ENCODE data around the gene PDHX.

PDHX gene

DNA sequence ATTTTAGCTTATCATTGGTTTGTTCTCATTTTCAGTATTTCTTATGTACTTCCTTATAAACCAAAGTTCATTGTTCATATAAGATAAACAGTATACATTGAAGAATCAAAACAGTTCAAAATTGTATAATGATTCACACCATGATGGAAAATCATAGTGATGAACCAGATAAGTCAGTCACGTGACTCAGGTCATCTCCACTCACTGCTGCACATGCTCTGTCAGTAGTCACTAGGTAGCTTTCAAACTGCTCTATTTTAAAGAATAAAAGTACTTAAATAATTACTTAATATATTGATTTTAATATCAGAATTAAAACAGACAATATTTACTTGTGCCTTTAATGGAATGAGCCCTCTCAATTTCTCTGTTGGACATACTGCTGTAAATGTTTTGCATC lies 37.5 kb downstream of the PDHX start:
- DNase-seq (ENCODE audit: low spot score) (no peak), FAIRE-seq (no peak)

DNA sequence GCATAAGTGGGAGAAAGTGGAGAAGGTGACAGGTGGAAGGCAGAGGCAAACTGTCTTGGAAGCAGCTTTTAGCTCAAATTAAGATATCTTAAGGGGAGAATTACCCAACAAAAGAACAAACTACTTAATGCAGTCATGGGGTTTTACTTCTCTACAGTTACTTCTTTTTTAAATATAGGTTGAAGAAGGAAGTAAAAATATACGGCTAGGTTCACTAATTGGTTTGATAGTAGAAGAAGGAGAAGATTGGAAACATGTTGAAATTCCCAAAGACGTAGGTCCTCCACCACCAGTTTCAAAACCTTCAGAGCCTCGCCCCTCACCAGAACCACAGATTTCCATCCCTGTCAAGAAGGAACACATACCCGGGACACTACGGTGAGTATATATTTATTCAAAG lies 40.8 kb downstream of the PDHX start:
- FAIRE-seq = no peak

DNA sequence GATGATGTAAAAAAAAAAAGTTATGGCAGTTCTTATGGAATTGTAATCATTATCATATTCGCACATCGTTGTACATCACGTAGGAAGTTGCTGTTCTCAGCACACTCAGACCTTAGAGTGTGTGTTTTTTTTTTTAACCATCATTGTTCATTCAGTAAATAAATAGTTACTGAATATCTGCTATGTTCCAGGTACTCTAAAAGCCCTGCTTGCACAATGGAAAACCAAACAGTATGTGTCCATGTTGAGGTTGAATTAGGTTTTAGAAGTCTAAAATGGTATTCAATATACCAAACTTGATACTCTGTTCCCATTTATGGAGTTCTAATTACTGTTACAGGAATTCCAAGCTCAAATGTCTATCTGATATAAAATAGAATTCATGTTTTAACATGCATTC lies 41.2 kb downstream of the PDHX start:
- DNase-seq (ENCODE audit: low spot score) (no peak), FAIRE-seq (no peak)

More for the DNA sequence above, 40.8 kb downstream of the PDHX start:
- no peak for DNase-seq (ENCODE audit: low spot score)

DNA sequence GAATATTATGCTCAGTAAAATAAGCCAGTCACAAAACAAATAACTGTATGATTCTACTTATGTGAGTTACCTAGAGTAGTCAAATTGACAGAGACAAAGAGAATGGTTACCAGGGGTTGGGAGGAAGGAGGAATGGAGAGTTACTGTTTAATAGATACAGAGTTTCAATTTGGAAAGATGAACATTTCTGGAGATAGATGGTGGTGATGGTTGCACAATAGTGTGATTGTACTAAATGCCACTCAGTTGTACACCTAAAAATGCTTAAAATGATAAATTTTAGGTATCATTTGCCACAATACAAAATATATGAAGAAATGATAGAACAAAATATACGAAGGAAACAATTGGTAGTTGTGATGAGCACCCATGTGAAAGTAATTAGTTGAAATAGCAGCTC lies 43.4 kb downstream of the PDHX start:
- FAIRE-seq = no peak
- no peak for DNase-seq (ENCODE audit: low spot score)

DNA sequence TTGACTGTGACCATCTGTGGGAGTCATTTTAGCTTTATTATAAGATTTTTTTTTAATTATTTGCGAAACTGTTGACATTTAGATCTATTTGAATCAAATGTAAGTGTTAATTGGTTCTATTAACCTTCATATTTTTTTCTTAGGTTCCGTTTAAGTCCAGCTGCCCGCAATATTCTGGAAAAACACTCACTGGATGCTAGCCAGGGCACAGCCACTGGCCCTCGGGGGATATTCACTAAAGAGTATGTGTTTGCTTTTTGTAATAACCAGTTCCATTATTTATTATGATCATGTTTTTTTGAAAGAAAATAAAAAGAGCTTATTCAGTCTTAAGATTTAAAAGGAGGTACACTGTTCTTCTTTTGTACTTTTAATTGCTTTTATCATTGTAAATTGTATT lies 43.9 kb downstream of the PDHX start:
- FAIRE-seq (no peak), DNase-seq (ENCODE audit: low spot score) (no peak)

DNA sequence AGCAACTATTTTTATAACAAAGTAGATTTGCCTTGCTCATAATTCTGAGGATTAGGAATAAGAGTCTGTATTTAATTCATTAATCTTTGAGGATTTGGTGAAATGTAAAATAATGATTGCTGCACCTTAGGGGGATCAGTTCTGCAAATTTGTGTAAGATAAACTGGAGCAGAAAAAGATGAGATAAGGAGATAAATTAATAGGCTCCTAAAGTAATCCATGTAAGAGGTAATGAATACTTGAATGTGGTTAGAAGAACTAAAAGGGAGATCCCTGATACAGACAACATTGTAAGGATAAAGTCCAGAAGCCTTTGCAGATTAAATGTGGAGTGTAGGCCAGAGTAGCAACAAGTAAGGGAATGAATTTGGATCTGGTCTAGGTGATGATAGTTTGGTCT lies 45.6 kb downstream of the PDHX start:
- no peak for FAIRE-seq

DNA sequence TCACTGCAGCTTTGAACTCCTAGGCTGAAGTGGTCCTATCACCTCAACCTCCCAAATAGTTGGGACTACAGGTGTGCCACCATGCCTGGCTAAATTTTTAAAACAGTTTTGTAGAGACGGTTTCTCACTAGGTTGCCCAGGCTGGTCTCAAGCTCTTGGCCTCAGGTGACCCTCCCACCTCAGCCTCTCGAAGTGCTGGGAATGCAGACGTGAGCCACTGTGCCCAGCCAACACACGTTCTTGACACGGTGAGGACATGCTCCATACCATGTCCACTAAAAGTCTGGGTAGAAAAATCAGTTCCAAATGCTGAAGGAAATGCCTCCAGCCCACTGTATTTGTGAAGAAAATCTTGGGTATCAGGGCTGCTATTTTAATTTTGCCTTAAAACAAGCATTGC lies 46.9 kb downstream of the PDHX start:
- FAIRE-seq = no peak
- no peak for DNase-seq (ENCODE audit: low spot score)

More for the DNA sequence above, 45.6 kb downstream of the PDHX start:
- DNase-seq (ENCODE audit: low spot score) = no peak

DNA sequence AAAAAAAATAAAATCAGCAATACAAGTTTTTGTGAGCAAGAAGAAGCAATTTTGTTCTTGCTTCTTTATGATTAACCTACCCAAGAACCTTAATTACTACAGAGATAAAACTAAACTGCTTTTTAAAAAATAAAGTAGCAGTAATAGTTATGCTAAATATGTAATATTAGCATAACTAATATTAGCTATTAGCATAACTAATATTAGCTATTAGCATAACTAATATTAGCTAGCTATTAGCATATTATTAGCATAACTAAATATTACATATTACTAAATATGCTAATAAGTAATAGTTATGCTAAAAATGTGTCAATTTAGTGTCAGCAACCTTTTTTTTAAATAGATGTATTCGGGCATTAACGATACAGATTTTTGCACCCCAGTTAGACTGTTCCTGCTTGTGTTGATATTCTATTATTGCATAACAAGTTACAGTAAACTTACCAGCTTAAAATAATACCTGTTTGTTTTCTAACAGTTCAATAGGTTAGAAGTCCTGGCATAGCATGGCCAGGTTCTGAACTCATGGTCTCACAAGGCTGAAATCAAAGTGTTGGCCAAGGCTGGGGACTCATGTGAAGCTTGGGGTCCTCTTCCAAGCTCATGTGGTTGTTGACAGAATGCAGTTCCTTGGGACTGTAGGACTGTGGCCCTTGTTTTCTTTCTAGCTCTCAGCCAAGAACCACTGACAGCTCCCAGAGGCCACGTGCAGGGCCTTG lies 48.4 kb downstream of the PDHX start:
- FAIRE-seq = no peak
- no peak for DNase-seq (ENCODE audit: low spot score)

DNA sequence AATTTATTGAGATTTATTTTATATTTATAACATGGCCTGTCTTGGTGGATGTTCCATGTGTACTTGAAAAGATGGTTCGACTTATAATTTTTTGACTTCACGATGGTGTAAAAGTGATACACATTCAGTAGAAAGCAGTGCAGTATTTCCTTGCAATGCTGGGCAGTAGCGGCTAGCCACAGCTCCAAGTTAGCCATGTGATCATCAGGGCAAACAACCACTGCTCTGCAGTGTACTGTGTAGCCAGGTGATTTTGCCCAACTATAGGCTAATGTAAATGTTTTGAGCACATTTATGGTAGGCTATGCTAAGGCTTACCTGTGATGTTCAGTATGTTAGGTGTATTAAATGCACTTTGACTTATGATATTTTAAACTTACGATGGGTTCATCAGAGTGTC lies 52.4 kb downstream of the PDHX start:
- DNase-seq (ENCODE audit: low spot score) (no peak), FAIRE-seq (no peak)

DNA sequence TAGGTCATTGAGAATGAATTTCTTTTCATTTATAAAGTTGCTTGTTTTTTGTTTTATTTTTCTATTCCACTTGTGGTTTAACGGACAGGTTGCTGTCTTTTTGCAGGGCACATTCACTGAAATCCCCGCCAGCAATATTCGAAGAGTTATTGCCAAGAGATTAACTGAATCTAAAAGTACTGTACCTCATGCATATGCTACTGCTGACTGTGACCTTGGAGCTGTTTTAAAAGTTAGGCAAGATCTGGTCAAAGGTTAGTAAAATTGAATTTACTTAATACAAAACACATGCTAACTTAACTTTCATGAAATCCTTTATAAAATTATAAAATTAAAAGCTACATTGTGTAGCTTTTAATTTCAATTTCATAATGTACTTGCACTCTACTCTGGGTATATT lies 53.6 kb downstream of the PDHX start:
- DNase-seq (ENCODE audit: low spot score) (no peak), FAIRE-seq (no peak)

DNA sequence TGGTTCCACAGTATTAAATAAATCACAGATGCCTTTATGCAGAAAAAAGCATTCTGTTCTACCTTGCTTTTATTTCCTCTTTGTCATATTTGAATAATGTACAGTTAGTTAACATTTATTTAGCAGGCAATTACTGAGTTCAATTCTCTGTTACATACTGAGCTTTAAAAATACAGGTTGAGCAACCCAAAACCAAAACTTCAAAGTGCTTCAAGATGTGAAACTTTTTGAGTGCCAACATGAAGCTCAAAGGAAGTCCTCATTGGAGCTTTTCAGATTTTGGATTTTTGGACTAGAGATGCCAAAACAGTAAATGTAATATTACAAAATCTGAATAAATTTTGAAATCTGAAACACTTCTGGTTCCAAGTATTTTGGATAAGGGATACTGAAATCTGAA lies 54.1 kb downstream of the PDHX start:
- DNase-seq (ENCODE audit: low spot score) (no peak), FAIRE-seq (no peak)

DNA sequence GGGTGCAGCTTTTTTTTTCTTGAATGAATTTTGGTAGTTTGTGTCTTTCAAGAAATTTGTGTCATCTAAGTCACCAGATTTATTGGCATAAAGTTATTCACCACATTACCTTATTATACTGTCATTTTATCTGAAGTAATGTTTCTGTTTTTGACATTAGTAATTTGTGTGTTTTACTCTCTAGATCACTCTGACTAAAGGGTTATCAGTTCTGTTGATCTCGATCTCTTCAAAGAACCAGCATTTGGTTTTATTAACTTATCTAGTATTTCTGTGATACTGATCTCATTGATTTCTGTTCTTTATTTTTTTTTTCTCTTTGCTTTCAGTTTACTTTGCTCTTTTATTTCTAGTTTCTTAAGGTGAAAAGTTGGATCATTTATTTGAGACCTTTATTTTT lies 55.5 kb downstream of the PDHX start:
- FAIRE-seq = no peak
- DNase-seq (ENCODE audit: low spot score) = no peak

DNA sequence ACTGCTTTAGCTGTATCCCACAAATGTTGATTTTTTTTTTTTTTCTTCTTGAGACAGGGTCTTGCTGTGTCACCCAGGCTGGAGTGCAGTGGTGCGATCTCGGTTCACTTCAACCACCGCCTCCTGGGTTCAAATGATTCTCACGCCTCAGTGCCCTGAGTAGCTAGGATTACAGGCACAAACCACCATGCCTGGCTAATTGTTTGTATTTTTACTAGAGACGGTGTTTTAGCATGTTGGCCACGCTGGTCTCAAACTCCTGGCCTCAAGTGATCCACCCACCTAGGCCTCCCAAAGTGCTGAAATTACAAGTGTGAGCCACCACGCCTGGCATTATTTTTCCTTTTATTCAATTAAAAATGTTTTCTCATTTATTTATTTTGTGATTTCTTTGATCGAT lies 55.9 kb downstream of the PDHX start:
- DNase-seq (ENCODE audit: low spot score) = no peak
- no peak for FAIRE-seq

DNA sequence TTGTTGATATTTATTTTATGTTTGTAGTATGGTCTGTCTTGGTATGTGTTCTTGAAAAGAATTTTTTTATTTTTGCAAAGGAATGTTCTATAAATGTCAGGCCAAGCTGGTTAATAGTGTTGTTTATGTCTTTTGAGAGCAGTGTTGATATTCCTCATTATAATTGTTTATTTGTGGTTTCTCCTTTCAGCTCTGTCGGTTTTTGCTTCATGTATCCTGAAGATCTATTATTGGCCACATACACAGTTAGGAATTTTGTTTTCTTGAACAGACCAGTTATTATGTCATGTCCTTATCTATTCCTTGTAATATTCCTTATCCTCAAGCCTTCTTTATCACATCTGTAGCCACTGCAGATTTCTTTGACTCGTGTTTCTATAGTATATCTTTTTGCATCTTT lies 56.5 kb downstream of the PDHX start:
- DNase-seq (ENCODE audit: low spot score) = no peak
- no peak for FAIRE-seq

DNA sequence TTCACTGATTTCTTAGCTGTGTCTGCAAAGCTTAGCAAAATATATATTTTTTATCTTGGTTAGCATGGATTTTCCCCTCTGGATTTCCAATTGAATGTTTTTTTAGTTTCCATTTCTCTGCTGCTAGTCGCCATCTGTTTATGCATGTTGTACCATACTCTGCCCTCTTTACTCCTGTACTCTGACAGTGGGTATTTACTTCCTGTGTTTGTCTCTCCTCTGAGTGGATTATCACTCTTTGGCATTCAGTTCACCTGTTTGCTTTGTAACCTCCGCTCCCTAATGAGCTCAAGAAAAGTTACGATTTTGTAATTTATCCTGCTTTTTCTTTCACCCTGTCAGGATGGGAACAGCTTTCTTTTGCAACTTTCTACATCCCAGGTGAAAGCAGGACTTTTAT lies 59.1 kb downstream of the PDHX start:
- no peak for FAIRE-seq
- DNase-seq (ENCODE audit: low spot score) = no peak

DNA sequence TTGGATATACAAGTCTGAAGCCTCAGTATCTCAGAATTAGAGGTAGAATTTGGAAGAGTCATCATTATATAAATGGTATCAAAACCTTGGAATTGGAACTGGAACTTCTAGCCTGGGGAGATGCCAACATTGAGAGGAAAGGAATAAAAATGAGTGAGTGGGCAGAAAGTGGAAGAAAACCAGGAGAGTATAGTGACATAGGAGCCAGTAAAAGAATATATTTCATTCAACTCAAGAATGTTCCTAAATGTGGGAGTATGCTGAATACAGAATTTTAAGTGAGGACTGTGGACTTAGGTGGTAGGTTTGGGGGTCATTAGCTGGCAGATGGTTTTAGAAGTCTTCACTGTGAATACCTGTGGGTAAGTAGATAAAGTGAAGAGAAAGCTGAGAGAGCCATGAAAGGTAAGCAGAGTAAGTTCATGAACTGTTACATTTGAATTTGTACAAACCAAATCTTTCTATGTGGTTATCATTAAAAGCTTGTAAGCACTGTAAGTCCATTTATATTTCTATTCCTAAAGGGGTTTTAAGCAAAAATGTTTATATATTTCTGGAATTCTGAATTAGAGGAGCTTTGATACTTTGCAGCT lies 60.2 kb downstream of the PDHX start:
- FAIRE-seq = no peak

DNA sequence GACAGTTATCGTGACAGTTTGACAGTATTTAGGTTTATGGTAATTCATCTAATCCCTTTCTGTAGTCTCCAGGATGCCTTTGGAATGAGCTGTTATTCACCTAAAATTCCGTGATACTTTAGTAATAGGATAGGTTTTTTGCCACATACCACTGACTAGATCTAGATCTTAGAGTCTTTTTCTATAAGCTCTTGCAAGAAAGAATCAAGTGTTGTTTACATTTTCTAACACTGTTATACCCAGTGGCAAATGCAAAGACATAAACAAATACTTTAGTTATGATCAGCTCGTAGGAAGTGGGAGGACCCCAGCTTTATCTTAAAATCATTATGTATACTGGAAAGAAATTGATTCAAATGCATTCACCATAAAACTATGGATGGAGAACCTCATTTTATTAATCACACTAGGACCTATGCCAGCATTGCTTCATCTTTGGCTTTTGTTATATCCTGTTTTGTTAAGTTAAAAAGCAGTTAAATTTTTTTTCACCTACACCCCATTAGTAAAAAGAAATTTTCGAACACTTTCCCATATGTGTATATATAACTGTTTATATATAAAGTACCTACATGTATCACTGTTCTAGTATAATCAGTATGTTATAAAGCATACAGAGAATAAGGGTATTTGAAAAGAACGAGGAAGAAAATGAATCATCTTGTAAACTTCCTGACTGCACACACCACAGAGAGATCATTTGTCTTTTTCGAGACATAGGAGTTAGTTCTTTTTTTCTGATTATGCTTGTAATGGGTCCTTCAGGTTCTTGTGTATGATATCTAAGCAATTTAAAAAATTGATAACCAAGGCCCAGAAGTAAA lies 60.9 kb downstream of the PDHX start:
- peak; percentile 92 for FAIRE-seq

More for the DNA sequence above, 60.2 kb downstream of the PDHX start:
- DNase-seq (ENCODE audit: low spot score) = no peak

DNA sequence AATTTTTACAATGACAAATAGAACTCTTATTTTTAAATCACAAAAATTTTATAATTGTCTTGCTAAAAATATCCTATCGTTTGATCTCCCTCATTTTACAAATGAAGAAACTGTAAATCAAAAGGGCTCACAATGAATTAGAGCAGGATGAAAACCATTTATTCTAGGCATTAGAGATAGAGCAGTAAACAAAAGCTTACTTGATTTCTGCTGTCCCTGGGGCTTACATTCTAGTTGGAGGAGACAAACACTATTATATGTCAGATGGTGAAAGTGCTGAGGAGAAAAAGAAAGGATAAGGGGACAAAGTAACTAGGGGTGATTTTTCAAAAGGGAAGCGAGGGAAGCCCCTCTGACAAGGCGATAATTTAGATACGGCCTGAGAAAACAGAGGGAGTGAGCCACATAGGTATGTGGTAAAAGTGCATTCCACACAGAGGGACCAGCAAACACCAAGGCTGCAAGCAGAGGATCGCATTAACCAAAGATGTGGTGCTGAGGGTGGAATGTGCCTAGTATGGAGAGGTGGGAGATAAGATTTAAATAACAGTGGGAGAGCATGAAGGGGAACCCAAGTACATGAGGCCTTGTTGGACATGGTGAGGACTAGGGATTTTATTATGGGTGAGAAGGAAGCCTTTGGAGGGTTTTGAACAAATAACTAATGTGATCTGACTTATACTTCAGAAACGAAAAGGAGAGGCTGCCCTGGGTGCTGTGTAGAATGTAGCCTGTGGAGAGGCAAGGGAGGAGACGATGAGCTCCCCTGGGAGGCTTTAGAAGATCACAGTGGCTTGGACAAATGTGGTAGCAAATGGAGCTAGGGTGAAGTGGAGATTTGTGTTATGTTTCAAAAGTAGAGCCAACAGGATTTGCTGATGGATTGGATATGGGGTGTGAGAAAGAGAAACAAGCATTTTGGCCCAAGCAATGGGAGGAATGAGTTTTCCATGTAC lies 62.1 kb downstream of the PDHX start:
- peak; percentile 20 for DNase-seq (ENCODE audit: low spot score)

More for the DNA sequence above, 60.9 kb downstream of the PDHX start:
- DNase-seq (ENCODE audit: low spot score) = peak; percentile 84

DNA sequence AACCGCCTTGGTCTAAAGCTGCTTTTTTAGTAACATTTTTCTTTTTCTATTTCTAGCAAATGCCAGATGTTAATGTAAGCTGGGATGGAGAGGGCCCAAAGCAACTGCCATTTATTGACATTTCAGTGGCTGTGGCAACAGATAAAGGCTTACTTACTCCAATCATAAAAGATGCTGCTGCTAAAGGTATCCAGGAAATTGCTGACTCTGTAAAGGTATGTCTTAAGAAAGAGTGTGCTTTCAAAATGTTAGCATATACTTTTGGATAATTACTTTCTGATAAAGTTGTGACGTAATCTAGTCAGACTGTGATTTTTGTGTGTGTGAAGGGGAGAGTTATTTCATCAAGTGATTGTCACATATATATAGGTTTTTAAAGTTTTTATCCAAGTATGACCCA lies 68.1 kb downstream of the PDHX start:
- DNase-seq (ENCODE audit: low spot score) (no peak), FAIRE-seq (no peak)

More for the DNA sequence above, 62.1 kb downstream of the PDHX start:
- no peak for FAIRE-seq

DNA sequence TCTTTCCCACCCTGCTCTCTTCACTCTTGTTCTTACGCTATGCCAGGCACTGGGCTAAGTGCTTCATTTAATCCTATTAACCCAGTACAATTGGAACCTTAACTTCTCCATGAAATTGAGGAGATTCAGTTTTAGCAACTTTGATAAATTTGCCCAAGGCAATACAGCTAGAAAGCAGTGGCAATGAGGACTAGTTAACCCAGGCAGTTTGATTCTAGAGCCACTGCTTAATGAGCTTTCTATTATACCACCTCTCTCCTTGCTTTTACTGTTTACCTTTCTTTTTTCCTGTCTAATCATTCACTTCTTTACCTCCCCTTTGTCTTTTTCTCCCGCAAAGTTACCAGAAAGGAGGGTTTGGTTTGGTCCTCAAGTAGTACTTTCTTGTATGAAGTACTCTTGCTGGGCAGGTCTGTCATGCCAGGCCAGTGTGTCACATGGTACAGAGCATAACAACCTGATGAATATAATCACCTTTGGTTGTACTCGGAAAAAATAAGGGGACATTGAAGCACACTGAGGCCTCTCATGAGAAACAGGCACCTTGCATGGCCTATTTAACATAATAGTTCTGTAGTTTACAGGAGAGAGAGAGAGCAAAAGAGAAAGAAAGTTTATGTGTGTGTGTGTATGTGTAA lies 70.6 kb downstream of the PDHX start:
- no peak for DNase-seq (ENCODE audit: low spot score)
- FAIRE-seq = no peak

DNA sequence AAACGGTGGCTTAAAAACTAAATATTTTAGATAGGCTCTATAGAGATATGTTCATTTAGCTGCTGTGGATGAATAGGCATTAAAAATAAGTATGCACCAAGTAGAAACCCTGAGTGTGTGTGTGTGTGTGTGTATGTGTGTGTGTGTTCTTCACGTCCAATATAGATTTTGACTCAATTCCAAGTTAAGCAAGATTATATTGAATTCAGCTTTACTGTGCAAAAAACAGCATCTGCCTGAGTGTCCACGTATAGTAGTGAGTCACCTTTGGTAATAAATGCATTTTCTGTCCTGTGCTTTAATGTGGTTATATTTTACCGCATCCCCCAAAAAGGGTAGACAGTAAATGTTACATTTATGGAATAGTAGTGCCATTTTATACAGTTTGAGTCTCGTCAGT lies 71.2 kb downstream of the PDHX start:
- FAIRE-seq (no peak), DNase-seq (ENCODE audit: low spot score) (no peak)
